Mesenchymal stem cell (in vitro differentiated cells and primary cell): ENCODE data around the gene ATP9A.

Source experiments
- DNase-seq: peaks from one replicate; pipeline ENCODE4 v3.0.0-alpha.2; 2013
- H2AFZ ChIP-seq: one replicate; pipeline ENCODE4 v1.6.1; 2013; ENCODE audit warnings: low read depth, mild to moderate bottlenecking, control low read depth, inconsistent platforms, low read length, moderate library complexity
- H2AK5ac ChIP-seq: 2 replicates; pipeline ENCODE4 v1.6.1; 2013; ENCODE audit warnings: low read length, moderate library complexity, mild to moderate bottlenecking, inconsistent platforms; ENCODE audit not compliant: severe bottlenecking
- H2BK120ac ChIP-seq: one replicate; pipeline ENCODE4 v1.6.1; 2013; ENCODE audit warnings: low read depth, mild to moderate bottlenecking, inconsistent platforms, low read length, moderate library complexity
- H2BK12ac ChIP-seq, 2 experiments: one replicate each; pipeline ENCODE4 v1.6.1; 2013; ENCODE audit warnings: inconsistent platforms in 2 of 2, low read length in 2 of 2, mild to moderate bottlenecking in 2 of 2, moderate library complexity in 2 of 2, control low read depth in 1 of 2
- H2BK15ac ChIP-seq: one replicate; pipeline ENCODE4 v1.6.1; 2013; ENCODE audit warnings: mild to moderate bottlenecking, low read depth, inconsistent platforms; ENCODE audit not compliant: poor library complexity, severe bottlenecking
- H2BK5ac ChIP-seq: 2 replicates; pipeline ENCODE4 v1.6.1; 2013; ENCODE audit warnings: low read depth, mild to moderate bottlenecking, low read length, control low read depth, inconsistent platforms; ENCODE audit not compliant: poor library complexity, severe bottlenecking
- H3K14ac ChIP-seq, 2 experiments: one replicate each; pipeline ENCODE4 v1.6.1; 2013; ENCODE audit warnings: inconsistent platforms in 2 of 2, low read length in 2 of 2, control low read depth in 1 of 2, mild to moderate bottlenecking in 1 of 2, moderate library complexity in 1 of 2
- H3K18ac ChIP-seq, 2 experiments: one replicate each; pipeline ENCODE4 v1.6.1; 2013; ENCODE audit warnings: inconsistent platforms in 2 of 2, low read length in 2 of 2, control low read depth in 1 of 2, low read depth in 1 of 2, mild to moderate bottlenecking in 1 of 2
- H3K23ac ChIP-seq, 2 experiments: one replicate each; pipeline ENCODE4 v1.6.1; 2013; ENCODE audit warnings: inconsistent platforms in 2 of 2, low read length in 2 of 2, mild to moderate bottlenecking in 2 of 2, moderate library complexity in 2 of 2, control low read depth in 1 of 2
- H3K27ac ChIP-seq: 2 replicates; pipeline ENCODE4 v1.5.1; 2013; ENCODE audit warnings: mild to moderate bottlenecking, moderate library complexity, low read length, control low read depth, inconsistent platforms; ENCODE audit not compliant: poor library complexity, severe bottlenecking
- H3K27me3 ChIP-seq, 2 experiments: 2 replicates each; pipeline versions ENCODE4 v1.6.1 to v1.7.0; 2013; ENCODE audit warnings: low read length in 2 of 2, mild to moderate bottlenecking in 2 of 2, moderate library complexity in 2 of 2, control low read depth in 1 of 2, inconsistent platforms in 1 of 2; ENCODE audit not compliant: control insufficient read depth in 1 of 2, insufficient read depth in 1 of 2
- H3K36me3 ChIP-seq, 2 experiments: 2 replicates each; pipeline versions ENCODE4 v1.6.1 to v1.7.0; 2013; ENCODE audit warnings: low read length in 2 of 2, control low read depth in 1 of 2, inconsistent platforms in 1 of 2, low read depth in 1 of 2, mild to moderate bottlenecking in 1 of 2; ENCODE audit not compliant: insufficient read depth in 2 of 2, control insufficient read depth in 1 of 2
- H3K4ac ChIP-seq, 2 experiments: one replicate each; pipeline ENCODE4 v1.6.1; 2013; ENCODE audit warnings: inconsistent platforms in 2 of 2, low read length in 2 of 2, mild to moderate bottlenecking in 2 of 2, moderate library complexity in 2 of 2, control low read depth in 1 of 2, low read depth in 1 of 2
- H3K4me1 ChIP-seq: 2 replicates; pipeline ENCODE4 v1.6.1; 2013; ENCODE audit warnings: low read depth, low read length, control low read depth; ENCODE audit not compliant: control insufficient read depth, insufficient read depth
- H3K4me2 ChIP-seq: 2 replicates; pipeline ENCODE4 v1.6.1; 2013; ENCODE audit warnings: low read length, mild to moderate bottlenecking, inconsistent platforms; ENCODE audit not compliant: poor library complexity, severe bottlenecking
- H3K4me3 ChIP-seq, 2 experiments: 2 replicates each; pipeline versions ENCODE4 v1.5.1 to v1.7.0; 2013; ENCODE audit warnings: low read length in 2 of 2, mild to moderate bottlenecking in 2 of 2, control low read depth in 1 of 2, low read depth in 1 of 2; ENCODE audit not compliant: insufficient read depth in 1 of 2
- H3K79me1 ChIP-seq: replicated peaks from 2 replicates; pipeline ENCODE4 v1.6.1; 2013; ENCODE audit warnings: mild to moderate bottlenecking, control low read depth, low read length, inconsistent platforms; ENCODE audit not compliant: poor library complexity, severe bottlenecking
- H3K9ac ChIP-seq: 2 replicates; pipeline ENCODE4 v1.7.0; 2013; ENCODE audit warnings: mild to moderate bottlenecking, low read length, moderate library complexity
- H3K9me3 ChIP-seq: 2 replicates; pipeline ENCODE4 v1.7.0; 2013; ENCODE audit warnings: mild to moderate bottlenecking, low read length; ENCODE audit not compliant: control insufficient read depth
- H4K8ac ChIP-seq: one replicate; pipeline ENCODE4 v1.6.1; 2013; ENCODE audit warnings: inconsistent platforms, mild to moderate bottlenecking, low read length, moderate library complexity
- H4K91ac ChIP-seq: one replicate; pipeline ENCODE4 v1.6.1; 2013; ENCODE audit warnings: mild to moderate bottlenecking, low read length, inconsistent platforms
- WGBS: methylation state at CpG from one replicate; pipeline ENCODE4 v1.1.7; 2013; ENCODE audit warnings: mixed read lengths; 5-methylcytosine and 5-hydroxymethylcytosine counted together

Gene ATP9A

GRCh38 chr20:51665543-51666118 is 102.6 kb downstream of the ATP9A start:
- Histone ChIP-seq H3K14ac (no peak overlapping the region), H4K8ac (no peak overlapping the region), H3K4ac (no peak overlapping the region), H2BK15ac (no peak overlapping the region), H2BK5ac (no peak overlapping the region), H2BK120ac (no peak overlapping the region), H2AFZ (no peak overlapping the region), H3K23ac (no peak overlapping the region), H3K9ac (no peak overlapping the region), H2AK5ac (no peak overlapping the region), H3K36me3 (peaks cover 25 to 54% of the 10 kb centered on the region in 2 experiments), H3K4me1 (peaks cover 5% of the 10 kb centered on the region), H3K18ac (no peak overlapping the region), H3K27me3 (no peaks in the 10 kb centered on the region), H3K4me2 (no peak overlapping the region), H4K91ac (no peak overlapping the region), H3K27ac (no peak overlapping the region), H3K79me1 (no peaks in the 10 kb centered on the region), H3K9me3 (no peaks in the 10 kb centered on the region), H3K4me3 (no peak overlapping the region), H2BK12ac (no peak overlapping the region)
- no peak for DNase-seq
- 97% methylated on average over 7 of the region's 8 CpGs for WGBS

GRCh38 chr20:51661609-51662178 is 106.5 kb downstream of the ATP9A start:
- H4K8ac ChIP-seq, result no peak overlapping the region
- peaks cover 11 to 33% of the 10 kb centered on the region in 2 experiments for H3K36me3 ChIP-seq
- DNase-seq, result peak; percentile 52
- peak overlapping the region; percentile 58 for H3K9ac ChIP-seq
- H3K9me3 ChIP-seq, result no peaks in the 10 kb centered on the region
- H3K14ac ChIP-seq, result no peak overlapping the region
- H2BK15ac ChIP-seq, result no peak overlapping the region
- no peak overlapping the region for H3K4me3 ChIP-seq
- no peak overlapping the region for H3K27ac ChIP-seq
- no peak overlapping the region for H3K23ac ChIP-seq
- no peaks in the 10 kb centered on the region for H3K79me1 ChIP-seq
- H2AFZ ChIP-seq, result no peak overlapping the region
- H2BK5ac ChIP-seq, result no peak overlapping the region
- H3K18ac ChIP-seq, result no peak overlapping the region
- no peak overlapping the region for H4K91ac ChIP-seq
- H3K4me2 ChIP-seq, result no peak overlapping the region
- H2BK12ac ChIP-seq, result no peak overlapping the region
- H3K4me1 ChIP-seq, result peaks cover 7% of the 10 kb centered on the region
- 90% methylated on average over 3 of the region's 3 CpGs for WGBS
- H2AK5ac ChIP-seq, result peak overlapping the region; percentile 29
- H2BK120ac ChIP-seq, result no peak overlapping the region
- H3K27me3 ChIP-seq, result no peaks in the 10 kb centered on the region
- H3K4ac ChIP-seq, result no peak overlapping the region

- peaks cover 4% of the 10 kb centered on the region for H3K4me1 ChIP-seq
- H3K9ac ChIP-seq, result peak overlapping the region; percentile 58
- H2BK12ac ChIP-seq, result no peak overlapping the region
- no peak overlapping the region for H3K18ac ChIP-seq
- no peak overlapping the region for H4K91ac ChIP-seq
- H2AFZ ChIP-seq, result no peak overlapping the region
- peak overlapping the region; percentile 13 for H2AK5ac ChIP-seq
- no peaks in the 10 kb centered on the region for H3K9me3 ChIP-seq
- H2BK120ac ChIP-seq, result no peak overlapping the region
- peak overlapping the region; percentile 24 for H3K27ac ChIP-seq
- H3K4me3 ChIP-seq, result no peak overlapping the region
- no peak overlapping the region for H3K4ac ChIP-seq
- no peak overlapping the region for H2BK5ac ChIP-seq
- H3K36me3 ChIP-seq, result peaks cover 12 to 36% of the 10 kb centered on the region in 2 experiments
- no peak overlapping the region for H3K14ac ChIP-seq
- H3K27me3 ChIP-seq, result no peaks in the 10 kb centered on the region
- no peak overlapping the region for H4K8ac ChIP-seq
- WGBS, result 76% methylated on average over 7 of the region's 7 CpGs
- no peak overlapping the region for H3K4me2 ChIP-seq
- no peaks in the 10 kb centered on the region for H3K79me1 ChIP-seq
- DNase-seq, result peak; percentile 51
- H2BK15ac ChIP-seq, result peak overlapping the region; percentile 12
- no peak overlapping the region for H3K23ac ChIP-seq
Observed at GRCh38 chr20:51660672-51661608, 107.2 kb downstream of the ATP9A start.

- Histone ChIP-seq H3K4me3 (no peak overlapping the region), H3K27me3 (no peaks in the 10 kb centered on the region), H3K36me3 (peaks cover 12 to 34% of the 10 kb centered on the region in 2 experiments), H2AK5ac (no peak overlapping the region), H3K4me1 (peaks cover 4% of the 10 kb centered on the region), H3K4me2 (no peak overlapping the region), H3K9ac (peak overlapping the region; percentile 17), H2AFZ (no peak overlapping the region), H2BK15ac (no peak overlapping the region), H3K9me3 (no peaks in the 10 kb centered on the region), H3K23ac (no peak overlapping the region), H3K14ac (no peak overlapping the region), H4K8ac (no peak overlapping the region), H3K18ac (no peak overlapping the region), H3K27ac (no peak overlapping the region), H4K91ac (no peak overlapping the region), H3K4ac (no peak overlapping the region), H2BK12ac (no peak overlapping the region), H2BK120ac (no peak overlapping the region), H2BK5ac (no peak overlapping the region), H3K79me1 (peaks cover 1% of the 10 kb centered on the region)
- no peak for DNase-seq
- 89% methylated on average over 3 of the region's 8 CpGs for WGBS
Observed at GRCh38 chr20:51659491-51660050, 108.6 kb downstream of the ATP9A start.
